Endothelial cell of umbilical vein (primary cell): Measurements from ENCODE around the gene RPL35. TPM values are rescaled to one million over a fixed set of nuclear protein-coding genes. Genes with fewer than 3 reads are reported as not detected.

Source experiments
- BruUV-seq: library from RNA; stranded (reverse); fragments of 400-500 nt; replicated peaks from 2 replicates; lab custom pipeline; 2021; lab: Mats Ljungman, UMichigan
- CTCF ChIA-PET: fragments of 300-600, 350-600 bp; sonication (Branson Sonifier 250); formaldehyde crosslinking; loops from one replicate; lab custom pipeline; 2021; ENCODE audit warnings: antibody characterized with exemption, inconsistent platforms; lab: Charles Lee
- POLR2A ChIA-PET: fragments of 300-600, 350-600 bp; sonication (Branson Sonifier 250); formaldehyde crosslinking; loops from one replicate; lab custom pipeline; 2021; ENCODE audit warnings: antibody characterized with exemption, inconsistent platforms; lab: Charles Lee
- DNase-seq: peaks from one replicate; pipeline ENCODE4 v3.0.0-alpha.2; 2011; ENCODE audit warnings: low read depth, low spot score
- FAIRE-seq: peaks from 2 replicates; lab custom pipeline; 2011; peaks lifted over from hg19 to GRCh38; lab: Jason Lieb, UNC
- H2AFZ ChIP-seq: 2 replicates; pipeline ENCODE4 v1.6.0; 2012; ENCODE audit warnings: low read depth, low read length, control low read depth, inconsistent platforms
- H3K27ac ChIP-seq: 2 replicates; pipeline ENCODE4 v1.5.1; 2011; ENCODE audit warnings: low read depth, mild to moderate bottlenecking, control low read depth, low read length, moderate library complexity; ENCODE audit not compliant: insufficient read depth
- H3K27me3 ChIP-seq, 2 experiments: 2 replicates each; pipeline versions ENCODE4 v1.6.0 to v1.6.1; 2011; ENCODE audit warnings: low read length in 2 of 2, mixed read lengths in 1 of 2; ENCODE audit not compliant: control insufficient read depth in 2 of 2, insufficient read depth in 2 of 2
- H3K36me3 ChIP-seq, 2 experiments: 2 replicates in 1 of 2; 3 replicates in 1 of 2; pipeline ENCODE4 v1.5.1; 2011; ENCODE audit warnings: low read length in 2 of 2, mild to moderate bottlenecking in 1 of 2, moderate library complexity in 1 of 2; ENCODE audit not compliant: control insufficient read depth in 2 of 2, insufficient read depth in 2 of 2; ENCODE audit errors: extremely low read depth in 1 of 2
- H3K4me1 ChIP-seq: 3 replicates; pipeline ENCODE4 v1.5.1; 2011; ENCODE audit warnings: mild to moderate bottlenecking, low read length; ENCODE audit not compliant: control insufficient read depth, insufficient read depth; ENCODE audit errors: extremely low read depth
- H3K4me2 ChIP-seq: 2 replicates; pipeline ENCODE4 v1.6.1; 2011; ENCODE audit warnings: low read length, control low read depth, mixed read lengths; ENCODE audit not compliant: insufficient read depth
- H3K4me3 ChIP-seq, 3 experiments: fragments of 200-600 bp in 1 of 3; sonication (generic), shearing (Covaris generic) in 1 of 3; replicated peaks in 1 of 3; 2 replicates each; pipeline ENCODE4 v1.5.1; 2011 to 2016; ENCODE audit warnings: control low read depth in 3 of 3, low read length in 3 of 3, mild to moderate bottlenecking in 2 of 3, inconsistent platforms in 1 of 3, low read depth in 1 of 3, moderate library complexity in 1 of 3; ENCODE audit not compliant: insufficient read depth in 1 of 3
- H3K79me2 ChIP-seq: 2 replicates; pipeline ENCODE4 v1.6.0; 2012; ENCODE audit warnings: low read length, inconsistent platforms; ENCODE audit not compliant: control insufficient read depth, insufficient read depth
- H3K9ac ChIP-seq: replicated peaks from 2 replicates; pipeline ENCODE3; 2011; ENCODE audit warnings: low read length, control low read depth; ENCODE audit not compliant: insufficient read depth; ENCODE audit errors: extremely low read depth
- H3K9me1 ChIP-seq: replicated peaks from 3 replicates; pipeline ENCODE4 v1.6.0; 2011; ENCODE audit warnings: mild to moderate bottlenecking, low read length; ENCODE audit not compliant: control insufficient read depth, insufficient read depth; ENCODE audit errors: extremely low read depth
- H3K9me3 ChIP-seq: replicated peaks from 2 replicates; pipeline ENCODE4 v1.5.1; 2012; ENCODE audit warnings: low read length, inconsistent platforms; ENCODE audit not compliant: control insufficient read depth, insufficient read depth
- H4K20me1 ChIP-seq: replicated peaks from 2 replicates; pipeline ENCODE3; 2011; ENCODE audit warnings: mild to moderate bottlenecking, low read length; ENCODE audit not compliant: control insufficient read depth, insufficient read depth; ENCODE audit errors: extremely low read depth
- CTCF ChIP-seq, 2 donors: IDR thresholded peaks; 1 replicate in 1 of 2; 2 replicates in 1 of 2; pipeline ENCODE4 v1.5.1; 2011; ENCODE audit warnings: low read length in 2 of 2, mild to moderate bottlenecking in 2 of 2, moderate library complexity in 2 of 2, control low read depth in 1 of 2, inconsistent platforms in 1 of 2, low read depth in 1 of 2; ENCODE audit not compliant: insufficient read depth in 1 of 2; ENCODE audit errors: extremely low read depth in 1 of 2
- EZH2 ChIP-seq: IDR thresholded peaks from 2 replicates; pipeline ENCODE4 v1.6.1; 2012; ENCODE audit warnings: borderline replicate concordance, low read depth, mild to moderate bottlenecking, moderate library complexity, low read length, inconsistent platforms; ENCODE audit not compliant: severe bottlenecking
- FOS ChIP-seq: IDR thresholded peaks from 2 replicates; pipeline ENCODE4 v1.6.1; 2011; ENCODE audit warnings: mild to moderate bottlenecking, low read length, moderate library complexity, borderline replicate concordance; ENCODE audit not compliant: insufficient read depth
- GATA2 ChIP-seq: IDR thresholded peaks from 2 replicates; pipeline ENCODE4 v1.7.0; 2011; ENCODE audit warnings: low read depth, mild to moderate bottlenecking, moderate library complexity, mixed read lengths, low read length; ENCODE audit not compliant: insufficient read length, insufficient read depth
- JUN ChIP-seq: IDR thresholded peaks from 2 replicates; pipeline ENCODE4 v1.6.1; 2011; ENCODE audit warnings: borderline replicate concordance, low read depth; ENCODE audit not compliant: insufficient read length, insufficient read depth
- MYC ChIP-seq: IDR thresholded peaks from one replicate; pipeline ENCODE4 v1.6.1; 2011; ENCODE audit warnings: mild to moderate bottlenecking, low read depth, low read length
- POLR2A ChIP-seq: IDR thresholded peaks from 2 replicates; pipeline ENCODE4 v1.6.1; 2012; ENCODE audit warnings: low read depth, mild to moderate bottlenecking, control low read depth, low read length
- POLR2AphosphoS5 ChIP-seq: IDR thresholded peaks from 2 replicates; pipeline ENCODE4 v1.6.1; 2012; ENCODE audit warnings: low read depth, mild to moderate bottlenecking, control low read depth, low read length, moderate library complexity; ENCODE audit not compliant: insufficient read depth
- dilution Hi-C: fragments of 300-500 bp; cut with MboI; formaldehyde crosslinking; loops from one replicate; pipeline ENCODE4 v1.15.0; 2019; ENCODE audit warnings: low sequenced_read_pairs; ENCODE audit not compliant: extremely low pct_ligation_motif_present
- intact Hi-C: fragments of 100-400 bp; cut with micrococcal nuclease; formaldehyde crosslinking; loops from one replicate; pipeline ENCODE4 v1.10.0; 2022
- polyA plus RNA-seq, 4 experiments: library from polyadenylated mRNA; depleted of rRNA in 3 of 4; stranded (reverse) in 3 of 4; unstranded in 1 of 4; fragments of >200 nt; gene quantifications; 2 replicates each; pipeline versions ENCODE4 v1.2.1 to v1.2.3, GENCODE V29; 2011 to 2012; ENCODE audit warnings: missing spikeins in 1 of 4
- total RNA-seq: library from RNA; stranded (reverse); gene quantifications from 2 replicates; pipeline ENCODE4 v1.2.3, GENCODE V29; 2021
- TF ChIP-seq, protein P1 (sequence below): IDR thresholded peaks from 2 replicates; pipeline ENCODE4 v1.6.1; 2011; ENCODE audit not compliant: insufficient read depth, insufficient read length

RPL35 gene
- total and polyA plus RNA-seq, 2 donors (not counting 3 experiments of a cell fraction or from before 2014, with no cell fraction given), result 1,230 to 2,206 TPM

- H3K4me2 ChIP-seq, result no peak overlapping the region
- no TSS peak for BruUV-seq
- TF ChIP-seq POLR2A (no peak), MYC (no peak), JUN (no peak), FOS (no peak), POLR2AphosphoS5 (no peak), GATA2 (no peak), CTCF (IDR thresholded peaks at IDR 0.05; ENCODE audit: extremely low read depth in 1 of 2, insufficient read depth in 1 of 2, low read depth in 1 of 2, low read length in 2 of 2) (no peak), EZH2 (no peak)
- TF ChIP-seq, protein P1, sequence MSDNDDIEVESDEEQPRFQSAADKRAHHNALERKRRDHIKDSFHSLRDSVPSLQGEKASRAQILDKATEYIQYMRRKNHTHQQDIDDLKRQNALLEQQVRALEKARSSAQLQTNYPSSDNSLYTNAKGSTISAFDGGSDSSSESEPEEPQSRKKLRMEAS, result no peak
- no peak overlapping the region for H2AFZ ChIP-seq
- H3K36me3 ChIP-seq, result no peaks in the 10 kb centered on the region
- intact Hi-C loops (no loop called here), dilution Hi-C loops (no loop called here)
- no peaks in the 10 kb centered on the region for H3K4me1 ChIP-seq
- no peak for DNase-seq
- no peaks in the 10 kb centered on the region for H3K9me1 ChIP-seq
- no peak overlapping the region for H3K4me3 ChIP-seq
- no peak overlapping the region for H3K27ac ChIP-seq
- no peaks in the 10 kb centered on the region for H3K9me3 ChIP-seq
- no peak overlapping the region for H3K9ac ChIP-seq
- CTCF ChIA-PET, result interaction anchor here (0.9 to 1.6 kb wide), 4 partner anchors 10 to 39 kb away, joined by 3 to 7 read pairs (median 4); partner anchors contain the start of gene WDR38
- POLR2A ChIA-PET, result no interaction called here
- H4K20me1 ChIP-seq, result no peaks in the 10 kb centered on the region
- no peak for FAIRE-seq
- H3K27me3 ChIP-seq, result no peaks in the 10 kb centered on the region
- no peaks in the 10 kb centered on the region for H3K79me2 ChIP-seq
Observed at GRCh38 chr9:124814164-124814535, 47.6 kb downstream of the RPL35 start.
